ENCODE measurements around the gene PRTN3. TPM values are rescaled to one million over a fixed set of nuclear protein-coding genes. Genes with fewer than 3 reads are reported as not detected.

The PRTN3 gene
- total RNA-seq, 1 donor from 2014 or later: not detected

DNA sequence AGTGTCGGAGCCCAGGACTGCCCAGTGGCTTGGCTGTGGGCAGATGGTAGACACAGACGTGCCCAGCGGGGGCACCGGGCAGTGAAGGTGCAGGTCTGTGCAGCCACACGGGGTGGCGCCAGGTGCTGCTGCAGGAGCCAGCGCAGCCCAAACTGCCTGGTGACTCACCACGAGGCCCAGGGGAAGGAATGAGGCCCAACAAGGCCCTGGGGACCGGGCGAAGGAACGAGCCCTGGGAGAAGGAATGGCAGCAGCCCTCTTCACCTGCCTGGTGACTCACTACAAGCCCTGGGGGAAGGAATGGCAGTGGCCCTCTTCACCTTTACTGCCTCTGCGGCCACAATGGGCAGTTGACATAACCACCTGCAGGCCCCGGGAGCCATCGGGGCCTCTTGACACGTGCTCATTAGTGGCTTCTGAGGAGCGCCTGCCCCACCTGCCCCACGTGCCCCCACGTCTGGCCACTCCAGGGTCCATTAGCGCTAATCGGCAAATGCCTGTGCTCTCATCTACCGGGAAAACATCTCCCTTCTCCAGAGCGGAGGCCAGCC is 42.9 kb downstream of the PRTN3 start:
- intact Hi-C loops (cut with DNase I): no loop called here

GRCh38 chr19:884420-885211 is 43.8 kb downstream of the PRTN3 start:
- H3K4me3 ChIP-seq: no peak overlapping the region
- H3K27ac ChIP-seq: no peak overlapping the region
- TF ChIP-seq, protein P1, sequence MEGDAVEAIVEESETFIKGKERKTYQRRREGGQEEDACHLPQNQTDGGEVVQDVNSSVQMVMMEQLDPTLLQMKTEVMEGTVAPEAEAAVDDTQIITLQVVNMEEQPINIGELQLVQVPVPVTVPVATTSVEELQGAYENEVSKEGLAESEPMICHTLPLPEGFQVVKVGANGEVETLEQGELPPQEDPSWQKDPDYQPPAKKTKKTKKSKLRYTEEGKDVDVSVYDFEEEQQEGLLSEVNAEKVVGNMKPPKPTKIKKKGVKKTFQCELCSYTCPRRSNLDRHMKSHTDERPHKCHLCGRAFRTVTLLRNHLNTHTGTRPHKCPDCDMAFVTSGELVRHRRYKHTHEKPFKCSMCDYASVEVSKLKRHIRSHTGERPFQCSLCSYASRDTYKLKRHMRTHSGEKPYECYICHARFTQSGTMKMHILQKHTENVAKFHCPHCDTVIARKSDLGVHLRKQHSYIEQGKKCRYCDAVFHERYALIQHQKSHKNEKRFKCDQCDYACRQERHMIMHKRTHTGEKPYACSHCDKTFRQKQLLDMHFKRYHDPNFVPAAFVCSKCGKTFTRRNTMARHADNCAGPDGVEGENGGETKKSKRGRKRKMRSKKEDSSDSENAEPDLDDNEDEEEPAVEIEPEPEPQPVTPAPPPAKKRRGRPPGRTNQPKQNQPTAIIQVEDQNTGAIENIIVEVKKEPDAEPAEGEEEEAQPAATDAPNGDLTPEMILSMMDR (IDR thresholded peaks at IDR 0.05): no peak
- no peak for ATAC-seq
- no peaks in the 10 kb centered on the region for H3K27me3 ChIP-seq
- intact Hi-C loops (cut with DNase I): no loop called here
- peak; percentile 62 for DNase-seq
- H3K4me1 ChIP-seq: no peaks in the 10 kb centered on the region
- no peaks in the 10 kb centered on the region for H3K9me3 ChIP-seq
- peaks cover 63% of the 10 kb centered on the region for H3K36me3 ChIP-seq

More for the DNA sequence above, 42.9 kb downstream of the PRTN3 start:
- Histone ChIP-seq H3K27ac (no peak overlapping the region), H3K9me3 (no peaks in the 10 kb centered on the region), H3K27me3 (no peaks in the 10 kb centered on the region), H3K4me1 (no peaks in the 10 kb centered on the region), H3K36me3 (peaks cover 62% of the 10 kb centered on the region), H3K4me3 (no peak overlapping the region)
- DNase-seq (peak; percentile 78), ATAC-seq (peak; percentile 87)
- TF ChIP-seq, protein P1 (IDR thresholded peaks at IDR 0.05): peak; percentile 14

DNA sequence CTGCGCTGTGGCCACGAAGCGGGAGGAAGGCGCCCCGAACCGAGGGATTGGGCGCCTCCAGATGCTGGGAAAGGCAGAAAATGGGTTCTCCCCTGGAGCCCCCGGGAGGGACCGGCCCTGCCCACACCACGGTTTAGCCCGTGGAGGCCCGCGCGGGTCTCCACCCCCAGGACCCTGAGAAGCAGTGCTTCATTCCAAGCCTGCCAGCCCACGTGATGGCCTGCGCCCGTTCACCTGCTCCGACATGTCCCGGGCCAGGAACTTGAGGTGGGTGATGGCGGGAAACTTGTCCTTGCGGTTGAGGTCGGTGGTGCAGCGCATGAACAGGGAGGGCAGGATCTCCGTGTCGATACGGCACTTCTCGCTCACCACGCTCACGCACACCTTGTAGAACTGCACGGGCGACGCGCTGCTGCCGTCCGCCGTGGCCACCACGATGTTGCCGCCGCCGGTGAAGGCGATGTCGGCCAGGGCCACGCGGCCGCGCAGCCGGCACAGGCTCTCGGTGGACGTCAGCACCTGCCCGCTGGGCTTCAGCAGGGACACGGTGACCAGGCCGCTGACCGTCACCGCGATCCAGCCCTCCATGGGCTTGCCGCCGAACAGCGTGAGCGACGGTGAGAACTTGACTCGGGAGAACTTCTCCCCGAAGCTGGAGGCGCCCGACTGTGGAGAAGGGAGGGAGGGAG is 44.9 kb downstream of the PRTN3 start:
- Histone ChIP-seq H3K27me3 (no peaks in the 10 kb centered on the region), H3K9me3 (no peaks in the 10 kb centered on the region), H3K4me3 (no peak overlapping the region), H3K4me1 (no peaks in the 10 kb centered on the region), H3K36me3 (peaks cover 65% of the 10 kb centered on the region), H3K27ac (no peak overlapping the region)
- no peak for ATAC-seq
- intact Hi-C loops (cut with DNase I): no loop called here
- peak; percentile 61 for DNase-seq
- TF ChIP-seq, protein P1 (IDR thresholded peaks at IDR 0.05): no peak

GRCh38 chr19:887072-887471 is 46.3 kb downstream of the PRTN3 start:
- intact Hi-C loops (cut with DNase I): no loop called here
- DNase-seq (no peak), ATAC-seq (no peak)
- peaks cover 3% of the 10 kb centered on the region for H3K4me1 ChIP-seq
- H3K27ac ChIP-seq: no peak overlapping the region
- no peak overlapping the region for H3K4me3 ChIP-seq
- peaks cover 53% of the 10 kb centered on the region for H3K36me3 ChIP-seq
- H3K27me3 ChIP-seq: no peaks in the 10 kb centered on the region
- TF ChIP-seq, protein P1 (IDR thresholded peaks at IDR 0.05): no peak
- H3K9me3 ChIP-seq: no peaks in the 10 kb centered on the region

- no peaks in the 10 kb centered on the region for H3K9me3 ChIP-seq
- H3K27me3 ChIP-seq: no peaks in the 10 kb centered on the region
- DNase-seq (no peak), ATAC-seq (no peak)
- TF ChIP-seq, protein P1 (IDR thresholded peaks at IDR 0.05): no peak
- H3K4me1 ChIP-seq: peaks cover 5% of the 10 kb centered on the region
- intact Hi-C loops (cut with DNase I): no loop called here
- H3K36me3 ChIP-seq: peaks cover 49% of the 10 kb centered on the region
- H3K4me3 ChIP-seq: no peak overlapping the region
- no peak overlapping the region for H3K27ac ChIP-seq
These were observed 46.8 kb downstream of the PRTN3 start for GRCh38 chr19:887599-887998.

Data from upper lobe of right lung (tissue), 1 donor.